GM11168 (cell line): ENCODE data around the gene TMTC4.

Experiments used
- in situ Hi-C: fragments of 300-500 bp; cut with MboI; formaldehyde crosslinking; loops from one replicate; pipeline ENCODE4 v1.12.0; 2022; ENCODE audit warnings: low sequenced_read_pairs; ENCODE audit not compliant: unreplicated experiment

TMTC4 gene

DNA sequence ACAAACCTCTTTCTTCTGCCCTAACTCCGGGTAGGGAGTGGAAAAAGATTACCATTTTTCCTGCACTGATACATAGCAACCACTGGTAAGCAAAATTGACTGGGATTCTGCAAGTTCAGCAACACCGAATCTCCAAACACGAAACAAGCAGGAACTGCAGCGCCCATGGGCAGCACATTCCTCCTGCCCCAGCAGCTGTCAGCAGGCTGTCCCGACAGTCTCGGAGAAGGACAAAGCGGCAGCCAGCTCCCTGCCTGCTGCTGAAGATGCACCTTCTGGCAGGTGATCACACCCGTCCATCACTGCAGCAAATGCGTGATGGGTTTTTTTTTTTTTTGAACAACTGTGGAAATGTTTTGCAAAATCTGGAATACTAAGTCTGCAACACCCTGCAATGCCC, 6.7 kb downstream of the TMTC4 start:
- in situ Hi-C loops: no loop called here

DNA sequence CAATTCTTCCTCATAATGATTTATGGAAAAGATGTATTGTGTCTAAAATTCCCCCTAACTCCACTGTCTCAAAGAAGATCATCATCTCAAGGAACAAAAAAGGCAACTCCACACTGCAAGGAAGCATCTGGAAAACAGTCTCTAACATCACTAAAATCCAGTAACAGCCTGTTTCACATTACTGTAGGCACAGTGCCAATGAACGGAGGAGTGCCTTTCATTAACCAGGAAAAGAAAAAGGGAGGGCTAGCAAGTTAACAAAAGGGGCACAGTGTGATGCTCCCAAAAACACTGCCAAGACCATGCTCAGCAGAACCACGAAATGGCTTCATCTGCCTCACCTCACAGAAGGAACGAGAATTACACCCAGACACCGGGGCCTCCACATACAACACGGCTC, 8.5 kb downstream of the TMTC4 start:
- in situ Hi-C loops: no loop called here

- in situ Hi-C loops: no loop called here
These were observed 9.2 kb downstream of the TMTC4 start for GRCh38 chr13:100665403-100665802.

DNA sequence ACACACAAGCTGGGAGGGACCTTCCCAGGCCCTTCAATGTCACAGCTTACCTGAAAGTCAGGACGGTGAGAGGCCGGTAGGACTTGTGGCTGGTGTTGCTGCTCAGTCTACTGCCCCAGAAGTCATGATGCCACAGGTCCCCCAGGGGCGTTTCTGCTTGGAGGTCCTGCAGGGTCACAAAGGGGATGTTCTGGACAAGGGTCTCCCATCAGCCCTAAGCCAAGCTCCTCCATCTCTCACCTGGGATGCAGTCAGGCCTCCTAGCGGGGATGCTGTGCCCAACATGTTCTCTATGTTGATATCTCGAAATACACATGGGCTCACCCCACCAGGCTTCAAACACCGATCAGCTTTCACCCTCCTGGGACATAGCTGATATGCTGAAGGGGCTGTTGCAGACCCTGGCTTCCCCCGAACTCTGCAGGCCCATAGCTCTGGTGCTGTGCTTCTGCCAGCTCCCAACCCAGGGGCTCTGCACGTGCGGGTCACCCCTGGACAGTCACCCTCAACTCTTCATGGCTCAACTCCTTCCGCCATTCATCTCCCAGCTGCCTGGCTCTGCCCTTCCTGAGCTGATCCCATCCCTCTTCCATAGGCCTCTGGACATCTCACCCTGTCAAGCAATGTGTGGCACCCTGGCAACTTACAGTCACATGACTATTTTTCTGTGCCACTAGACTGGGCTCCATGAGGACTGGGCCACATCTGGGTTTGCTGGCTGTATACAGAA, 10.3 kb downstream of the TMTC4 start:
- in situ Hi-C loops: no loop called here

GRCh38 chr13:100662468-100663211, 12.0 kb downstream of the TMTC4 start:
- in situ Hi-C loops: no loop called here

DNA sequence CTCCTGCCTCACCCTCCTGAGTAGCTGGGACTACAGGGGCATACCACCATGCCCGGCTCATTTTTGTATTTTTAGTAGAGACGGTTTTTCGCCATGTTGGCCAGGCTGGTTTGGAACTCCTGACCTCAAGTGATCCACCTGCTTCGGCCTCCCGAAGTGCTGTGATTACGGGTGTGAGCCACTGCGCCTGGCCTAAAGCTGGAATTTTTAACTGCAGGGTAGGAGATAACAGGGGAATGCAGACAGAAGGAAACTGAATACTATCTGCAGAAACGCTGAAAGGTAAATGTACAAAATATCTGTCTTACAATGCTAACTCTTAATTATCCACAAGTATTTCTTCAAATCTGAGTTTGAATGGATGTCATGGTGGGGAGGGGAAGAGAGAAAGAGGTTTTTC, 13.8 kb downstream of the TMTC4 start:
- in situ Hi-C loops: no loop called here

DNA sequence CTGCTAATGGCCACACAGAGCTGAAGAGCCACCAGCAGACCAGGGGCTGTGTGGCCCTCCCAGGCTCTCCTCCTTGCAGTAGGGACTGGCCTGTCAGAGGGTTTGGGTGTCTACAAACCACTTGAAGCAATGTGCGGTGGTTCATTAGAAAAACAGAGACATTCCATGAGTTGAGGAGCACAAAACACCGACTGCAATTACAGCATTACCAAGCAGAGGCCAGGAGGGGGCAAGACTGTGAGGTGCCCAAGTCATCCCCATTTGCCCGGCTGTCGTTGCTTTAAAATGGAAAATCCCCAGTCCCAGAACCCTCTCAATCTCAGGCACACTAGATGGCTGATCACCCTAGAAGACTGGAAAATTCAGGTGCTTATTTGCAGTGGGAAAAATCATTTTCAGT, 15.0 kb downstream of the TMTC4 start:
- in situ Hi-C loops: no loop called here

- in situ Hi-C loops: no loop called here
These were observed 16.2 kb downstream of the TMTC4 start for GRCh38 chr13:100658363-100658762.

- in situ Hi-C loops: no loop called here
These were observed 16.7 kb downstream of the TMTC4 start for GRCh38 chr13:100657881-100658315.

GRCh38 chr13:100652510-100652909, 22.1 kb downstream of the TMTC4 start:
- in situ Hi-C loops: no loop called here

DNA sequence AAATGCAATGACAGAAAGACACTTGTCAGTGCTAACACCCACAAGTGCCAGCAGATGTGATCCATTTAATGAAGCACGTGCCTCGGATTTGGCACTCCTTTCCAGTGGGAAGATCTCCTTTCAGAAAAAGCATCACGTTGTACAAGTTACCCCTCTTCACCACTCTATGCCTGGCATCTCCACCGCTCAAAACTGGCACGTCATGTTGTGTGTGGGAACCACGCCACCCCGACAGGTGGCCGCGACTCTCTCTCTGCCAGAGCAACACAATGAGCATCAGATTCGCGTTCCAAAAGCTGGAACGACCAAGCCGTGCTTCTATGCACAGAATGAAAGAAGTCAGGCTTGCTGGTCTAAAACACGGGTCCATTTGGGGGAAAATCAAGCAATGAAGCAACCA, 24.3 kb downstream of the TMTC4 start:
- in situ Hi-C loops: no loop called here

DNA sequence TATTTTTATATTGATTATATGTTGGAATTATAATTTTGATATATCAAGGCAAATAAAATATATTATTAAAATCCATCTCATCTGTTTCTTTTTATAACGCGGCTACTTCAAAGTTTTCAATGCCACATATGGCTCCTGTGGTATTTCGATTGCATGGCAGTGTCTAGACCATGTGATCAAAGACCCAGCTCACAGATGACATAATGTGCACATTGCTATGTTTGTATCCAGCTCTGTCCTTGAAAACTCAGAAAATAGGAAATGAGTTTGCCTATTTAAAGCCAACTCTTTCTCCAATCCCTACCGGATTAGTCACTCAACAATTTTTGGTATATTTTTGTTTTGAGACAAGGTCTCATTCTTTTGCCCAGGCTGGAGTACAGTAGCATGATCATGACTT, 26.2 kb downstream of the TMTC4 start:
- in situ Hi-C loops: no loop called here

- in situ Hi-C loops: no loop called here
These were observed 27.7 kb downstream of the TMTC4 start for GRCh38 chr13:100646871-100647270.

DNA sequence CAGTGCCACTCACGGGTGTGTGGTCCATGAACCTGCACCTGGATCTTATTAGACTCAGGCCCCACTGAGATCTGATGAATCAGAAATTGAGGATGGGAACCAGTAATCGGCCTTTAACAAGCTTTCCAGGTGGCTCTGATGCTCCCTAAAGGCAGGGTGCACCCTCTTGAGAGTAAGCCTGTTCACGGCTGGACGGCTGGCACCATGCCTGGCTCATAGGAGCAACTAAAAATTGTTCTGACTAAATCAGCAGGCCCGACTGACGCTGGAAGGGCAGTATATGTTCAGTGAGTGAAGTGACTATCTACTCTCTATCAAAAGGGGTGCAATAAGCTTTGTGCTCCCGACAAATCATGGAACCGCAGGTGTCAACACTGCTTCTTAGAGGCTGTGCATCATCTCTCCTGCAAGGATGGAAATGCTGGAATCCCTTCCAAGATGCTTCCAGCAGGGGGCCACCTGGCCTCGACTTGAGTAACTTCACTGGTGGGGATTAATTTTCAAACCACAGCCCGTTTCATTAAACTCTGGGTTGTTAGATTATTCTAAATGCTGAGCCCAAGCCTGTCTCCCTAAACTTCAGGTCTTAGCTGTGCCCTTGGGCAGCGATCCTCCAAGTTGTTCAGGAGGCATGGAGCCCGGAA, 28.4 kb downstream of the TMTC4 start:
- in situ Hi-C loops: no loop called here

GRCh38 chr13:100645382-100645781, 29.2 kb downstream of the TMTC4 start:
- in situ Hi-C loops: no loop called here

- in situ Hi-C loops: no loop called here
These were observed 30.2 kb downstream of the TMTC4 start for GRCh38 chr13:100644371-100644770.

DNA sequence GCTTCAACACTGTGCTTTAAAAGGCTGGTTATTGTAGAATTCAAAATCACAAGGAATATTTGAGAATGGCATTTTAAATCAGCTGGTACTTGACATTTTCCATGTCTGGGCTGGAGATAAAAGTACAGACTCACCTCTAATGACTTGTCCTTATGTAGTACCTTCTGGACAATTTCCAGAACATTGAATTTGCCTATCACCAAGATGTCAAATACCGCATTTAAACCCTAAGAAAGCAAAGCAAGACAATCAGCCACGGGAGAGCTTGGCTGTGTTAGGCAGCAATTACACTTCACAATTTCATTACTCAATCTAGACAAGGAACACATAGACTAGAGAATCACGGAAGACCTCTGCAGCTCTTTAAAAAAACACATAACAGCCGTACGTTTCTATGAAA, 36.8 kb downstream of the TMTC4 start:
- in situ Hi-C loops: no loop called here

GRCh38 chr13:100637380-100637779, 37.2 kb downstream of the TMTC4 start:
- in situ Hi-C loops: no loop called here

GRCh38 chr13:100636441-100636840, 38.2 kb downstream of the TMTC4 start:
- in situ Hi-C loops: no loop called here

DNA sequence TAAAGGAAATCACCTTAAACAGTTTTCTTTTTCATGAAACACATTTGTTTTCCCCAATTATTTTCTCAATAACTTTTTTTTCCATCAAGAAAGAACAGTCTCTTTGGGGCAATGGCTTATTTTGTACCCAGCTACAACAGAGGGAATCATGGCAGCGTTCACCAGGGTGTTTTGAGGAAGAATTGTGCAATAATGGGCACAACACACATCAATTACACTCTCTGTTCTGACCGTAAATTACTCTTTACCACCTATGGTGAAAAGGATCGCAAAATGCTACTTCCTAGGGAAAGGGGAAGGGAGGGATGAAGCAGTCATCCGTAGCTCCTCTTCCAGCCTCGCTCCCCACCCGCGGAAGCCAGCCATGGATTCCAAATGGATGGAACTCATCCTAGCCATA, 38.6 kb downstream of the TMTC4 start:
- in situ Hi-C loops: no loop called here

- in situ Hi-C loops: no loop called here
These were observed 39.9 kb downstream of the TMTC4 start for GRCh38 chr13:100634696-100635095.
